Lower leg skin (tissue), 4 donors: Measurements from ENCODE around the gene NRK. TPM values are rescaled to one million over a fixed set of nuclear protein-coding genes. Genes with fewer than 3 reads are reported as not detected.

ENCODE experiments used
- DNase-seq, 2 donors: peaks; one replicate each; pipeline ENCODE4 v3.0.0-alpha.2; 2019; ENCODE audit warnings: low spot score in 2 of 2
- H3K4me3 ChIP-seq: fragments of 200-600 bp; sonication (generic); 2 replicates; pipeline ENCODE4 v1.5.1; 2017; ENCODE audit warnings: mild to moderate bottlenecking, low read depth; ENCODE audit not compliant: poor library complexity, severe bottlenecking
- POLR2A ChIP-seq, 2 donors: fragments of 450-650 bp; IDR thresholded peaks; one replicate each; pipeline ENCODE4 v1.6.1; 2016 to 2017; ENCODE audit warnings: antibody characterized with exemption in 2 of 2, mild to moderate bottlenecking in 1 of 2, moderate library complexity in 1 of 2
- WGBS, 2 donors: methylation state at CpG; one replicate each; pipeline ENCODE4 v1.1.5; 2018; 5-methylcytosine and 5-hydroxymethylcytosine counted together
- intact Hi-C: fragments of 100-400 bp; cut with DNase I; formaldehyde crosslinking; loops from one replicate; pipeline ENCODE4 v1.15.0; 2023; ENCODE audit warnings: low total_unique reads
- total RNA-seq, 4 donors: library from RNA; depleted of rRNA; stranded (reverse); fragments of >200 nt; gene quantifications; one replicate each; pipeline ENCODE4 v1.1.0, GENCODE V29; 2016
- TF ChIP-seq, protein P1 (sequence below), 3 donors: fragments of 450-650 bp; IDR thresholded peaks; one replicate each; pipeline ENCODE4 v1.5.1; 2016; ENCODE audit warnings: antibody characterized with exemption in 3 of 3, mild to moderate bottlenecking in 3 of 3, moderate library complexity in 2 of 3

Gene NRK
- total RNA-seq, 4 donors from 2014 or later = 0.05 to 0.42 (median 0.26) TPM; not detected in 1

DNA sequence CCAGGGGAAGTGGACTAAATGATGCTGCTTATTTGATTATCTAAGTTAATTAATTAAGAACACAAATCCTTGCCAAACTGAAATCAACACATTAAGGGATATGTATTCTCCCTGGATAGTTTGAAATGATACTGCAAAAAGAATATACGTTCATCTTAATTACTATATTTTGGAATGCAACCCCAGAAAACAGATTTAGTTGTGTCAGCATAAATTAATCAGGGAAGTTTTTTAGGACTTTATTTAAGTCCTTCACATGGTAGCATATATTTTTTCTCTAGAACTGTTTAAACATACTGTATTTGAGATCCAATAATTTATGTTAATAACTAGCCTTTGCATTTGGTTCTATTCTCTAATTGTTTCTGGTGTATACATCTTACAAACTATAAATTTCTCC, 52.5 kb downstream of the NRK start:
- H3K4me3 ChIP-seq = no peak overlapping the region
- intact Hi-C loops = no loop called here
- DNase-seq = no peak
- TF ChIP-seq POLR2A (IDR thresholded peaks at IDR 0.05) = no peak
- TF ChIP-seq, protein P1, sequence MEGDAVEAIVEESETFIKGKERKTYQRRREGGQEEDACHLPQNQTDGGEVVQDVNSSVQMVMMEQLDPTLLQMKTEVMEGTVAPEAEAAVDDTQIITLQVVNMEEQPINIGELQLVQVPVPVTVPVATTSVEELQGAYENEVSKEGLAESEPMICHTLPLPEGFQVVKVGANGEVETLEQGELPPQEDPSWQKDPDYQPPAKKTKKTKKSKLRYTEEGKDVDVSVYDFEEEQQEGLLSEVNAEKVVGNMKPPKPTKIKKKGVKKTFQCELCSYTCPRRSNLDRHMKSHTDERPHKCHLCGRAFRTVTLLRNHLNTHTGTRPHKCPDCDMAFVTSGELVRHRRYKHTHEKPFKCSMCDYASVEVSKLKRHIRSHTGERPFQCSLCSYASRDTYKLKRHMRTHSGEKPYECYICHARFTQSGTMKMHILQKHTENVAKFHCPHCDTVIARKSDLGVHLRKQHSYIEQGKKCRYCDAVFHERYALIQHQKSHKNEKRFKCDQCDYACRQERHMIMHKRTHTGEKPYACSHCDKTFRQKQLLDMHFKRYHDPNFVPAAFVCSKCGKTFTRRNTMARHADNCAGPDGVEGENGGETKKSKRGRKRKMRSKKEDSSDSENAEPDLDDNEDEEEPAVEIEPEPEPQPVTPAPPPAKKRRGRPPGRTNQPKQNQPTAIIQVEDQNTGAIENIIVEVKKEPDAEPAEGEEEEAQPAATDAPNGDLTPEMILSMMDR (IDR thresholded peaks at IDR 0.05) = no peak
- WGBS, 2 donors = 61 to 65% methylated on average over 1 of the region's 1 CpG

DNA sequence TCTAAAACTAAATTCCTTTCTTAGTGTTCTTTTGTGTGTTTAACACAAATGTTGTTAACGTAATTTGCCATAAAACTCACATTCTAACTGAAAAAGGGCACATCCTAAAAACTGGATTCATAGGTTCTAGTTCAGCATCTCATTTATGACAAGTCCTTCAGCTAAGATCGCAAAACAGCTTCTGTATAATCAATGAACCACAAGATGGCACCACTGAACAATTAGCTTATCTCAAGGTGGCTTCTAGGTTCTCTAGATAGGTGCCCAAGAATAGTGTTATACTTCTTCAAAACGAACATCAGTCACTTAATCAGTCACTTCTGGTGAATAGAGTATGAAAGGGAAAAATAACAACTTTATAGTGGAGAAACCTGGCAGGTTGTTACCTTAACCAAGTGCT, 54.3 kb downstream of the NRK start:
- 31 to 61% methylated on average over 3 of the region's 3 CpGs for WGBS, 2 donors
- no peak overlapping the region for H3K4me3 ChIP-seq
- intact Hi-C loops = no loop called here
- no peak for TF ChIP-seq POLR2A (IDR thresholded peaks at IDR 0.05)
- TF ChIP-seq, protein P1 (IDR thresholded peaks at IDR 0.05) = no peak
- no peak for DNase-seq

DNA sequence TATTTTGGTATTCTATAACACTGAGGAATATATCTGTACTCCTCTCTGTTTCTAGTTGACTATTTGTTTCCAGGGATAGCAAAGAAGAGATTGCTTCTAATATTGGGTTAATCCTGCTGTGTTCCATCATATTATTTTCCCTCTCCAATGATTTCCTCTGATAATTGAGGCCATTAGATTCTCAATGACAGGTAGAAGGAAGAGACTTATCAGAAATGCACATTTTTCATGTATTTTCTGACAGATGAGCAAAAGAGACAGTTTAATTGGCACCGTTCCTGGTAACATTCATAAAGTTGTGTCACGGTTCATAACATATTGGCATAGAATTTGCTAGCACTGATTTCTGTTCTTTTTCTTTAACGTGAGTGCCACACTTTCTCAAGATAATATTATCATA, 58.2 kb downstream of the NRK start:
- DNase-seq = no peak
- TF ChIP-seq POLR2A (IDR thresholded peaks at IDR 0.05) = no peak
- TF ChIP-seq, protein P1 (IDR thresholded peaks at IDR 0.05) = no peak
- no peak overlapping the region for H3K4me3 ChIP-seq
- intact Hi-C loops = no loop called here
- 51 to 53% methylated on average over 3 of the region's 3 CpGs for WGBS, 2 donors

DNA sequence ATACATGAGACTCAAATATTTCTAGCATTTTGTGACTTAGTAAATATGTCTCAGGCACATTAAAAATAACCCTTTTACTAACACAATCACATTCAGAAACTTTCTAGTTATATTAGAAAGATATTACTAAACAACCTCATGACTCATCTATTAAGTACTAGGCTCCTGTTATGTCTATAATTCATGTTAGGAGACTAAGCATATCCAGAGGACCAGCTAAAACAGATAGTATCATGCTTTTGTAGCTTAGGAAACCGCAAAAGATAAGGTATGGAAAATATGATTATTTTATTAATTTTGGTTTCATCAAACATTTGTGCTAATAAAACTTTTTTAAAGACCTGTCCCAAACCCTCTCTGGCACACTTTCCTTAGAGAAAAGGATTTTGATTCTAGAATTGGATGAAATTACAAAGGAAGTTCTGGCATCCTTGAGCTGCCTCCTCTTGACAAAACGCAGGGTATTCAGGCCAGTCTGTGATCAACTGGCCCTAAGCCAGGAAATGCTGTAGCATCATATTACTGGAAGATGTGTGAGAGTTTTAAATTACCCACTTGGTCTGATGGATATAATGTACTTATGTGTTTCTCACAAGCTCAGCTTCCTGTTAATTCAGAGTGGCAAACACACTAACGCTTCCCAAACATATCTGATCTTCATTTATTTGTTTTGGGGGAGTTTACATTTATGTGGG, 60.4 kb downstream of the NRK start:
- H3K4me3 ChIP-seq = no peak overlapping the region
- TF ChIP-seq, protein P1 (IDR thresholded peaks at IDR 0.05) = no peak
- TF ChIP-seq POLR2A (IDR thresholded peaks at IDR 0.05) = no peak
- WGBS, 2 donors = 53 to 56% methylated on average over 3 of the region's 3 CpGs
- no peak for DNase-seq
- intact Hi-C loops = no loop called here

DNA sequence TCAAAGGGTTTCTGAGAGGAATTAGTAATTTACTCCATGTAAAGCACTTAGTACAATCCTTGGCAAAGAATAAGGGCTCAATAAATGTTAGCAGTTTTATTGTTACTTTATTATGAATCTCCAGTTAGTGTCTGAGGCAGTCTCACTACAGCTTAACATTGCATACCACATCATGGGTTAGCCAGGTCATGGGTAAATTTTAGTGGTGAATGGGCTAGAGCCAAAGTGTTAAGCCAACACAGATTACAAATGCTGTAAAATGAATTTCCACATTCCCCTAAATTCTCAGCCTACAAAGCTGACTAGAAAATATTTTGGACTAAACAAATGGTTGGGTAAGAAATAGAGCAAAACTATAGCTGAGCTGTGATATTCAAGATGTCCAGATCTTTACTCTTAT, 72.4 kb downstream of the NRK start:
- no peak overlapping the region for H3K4me3 ChIP-seq
- intact Hi-C loops = no loop called here
- no peak for DNase-seq
- TF ChIP-seq POLR2A (IDR thresholded peaks at IDR 0.05) = no peak
- TF ChIP-seq, protein P1 (IDR thresholded peaks at IDR 0.05) = no peak

DNA sequence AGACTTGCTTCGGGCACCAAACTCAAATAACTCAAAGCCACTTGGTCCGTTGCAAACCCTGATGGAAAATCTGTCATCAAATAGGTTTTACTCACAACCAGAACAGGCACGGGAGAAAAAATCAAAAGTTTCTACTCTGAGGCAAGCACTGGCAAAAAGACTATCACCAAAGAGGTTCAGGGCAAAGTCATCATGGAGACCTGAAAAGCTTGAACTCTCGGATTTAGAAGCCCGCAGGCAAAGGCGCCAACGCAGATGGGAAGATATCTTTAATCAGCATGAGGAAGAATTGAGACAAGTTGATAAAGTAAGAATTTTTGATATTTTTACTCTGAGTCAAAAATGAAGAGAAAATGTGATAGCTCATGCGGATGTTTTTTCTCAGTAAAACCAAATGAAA, 87.2 kb downstream of the NRK start:
- TF ChIP-seq POLR2A (IDR thresholded peaks at IDR 0.05) = no peak
- TF ChIP-seq, protein P1 (IDR thresholded peaks at IDR 0.05) = no peak
- WGBS, 2 donors = 82 to 90% methylated on average over 8 of the region's 8 CpGs

More for the DNA sequence above, 87.2 kb downstream of the NRK start:
- DNase-seq = no peak
- no peak overlapping the region for H3K4me3 ChIP-seq
- intact Hi-C loops = no loop called here
